ENCODE measurements around the gene TNFRSF14.

Gene TNFRSF14

DNA sequence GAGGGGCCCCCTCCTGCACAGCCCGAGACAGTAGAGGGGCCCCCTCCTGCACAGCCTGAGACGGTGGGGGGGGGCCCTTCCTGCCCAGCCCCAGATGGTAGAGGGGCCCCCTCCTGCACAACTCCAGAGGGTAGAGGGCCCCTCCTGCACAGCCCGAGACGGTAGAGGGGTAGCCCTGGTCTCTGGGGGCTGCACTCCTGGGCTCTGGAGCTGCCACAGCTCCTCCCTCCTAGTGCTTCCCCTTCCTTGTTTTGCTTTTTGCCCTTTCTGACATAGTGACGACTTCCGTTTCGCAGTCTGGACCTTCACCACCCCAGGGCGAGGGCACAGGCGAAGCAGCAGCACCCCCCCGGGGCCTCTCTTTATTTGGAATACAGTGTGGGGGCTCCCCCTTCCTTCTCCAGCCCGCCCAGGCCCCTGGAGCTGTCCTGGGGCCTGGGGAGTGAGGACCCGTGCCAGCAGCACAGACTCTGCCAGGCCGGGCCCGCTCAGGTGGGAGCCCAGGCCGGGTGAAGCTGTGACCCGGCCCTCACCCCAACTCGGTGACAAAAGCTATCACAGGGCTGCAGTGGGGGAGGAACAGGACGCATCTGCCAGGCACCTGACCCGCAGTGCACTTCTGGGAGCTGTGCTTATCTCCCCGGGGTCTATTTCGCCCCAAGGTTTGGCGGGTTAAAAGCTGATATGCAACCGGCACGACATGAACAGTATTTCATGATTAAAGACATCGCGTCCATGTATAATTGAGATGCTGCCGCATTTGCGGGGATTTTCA is 29.3 kb downstream of the TNFRSF14 start:
- peaks cover 14% of the 10 kb centered on the region for H3K4me1 ChIP-seq (ENCODE audit: control insufficient read depth, insufficient read depth, low read length, poor library complexity, severe bottlenecking)
- peak overlapping the region; percentile 85 for H3K4me3 ChIP-seq (ENCODE audit: extremely low read depth, insufficient read depth, low read length, poor library complexity, severe bottlenecking)
- H3K36me3 ChIP-seq (ENCODE audit: control insufficient read depth, insufficient read depth, low read length): peaks cover 2% of the 10 kb centered on the region
- peak overlapping the region; percentile 88 for H3K27ac ChIP-seq (ENCODE audit: low read depth, low read length, severe bottlenecking)
- no peaks in the 10 kb centered on the region for H3K9me3 ChIP-seq (ENCODE audit: control insufficient read depth, low read length)
- WGBS, 2 experiments (ENCODE audit: insufficient coverage in 2 of 2): 6 to 7% methylated on average over 21 to 24 of the region's 28 CpGs

DNA sequence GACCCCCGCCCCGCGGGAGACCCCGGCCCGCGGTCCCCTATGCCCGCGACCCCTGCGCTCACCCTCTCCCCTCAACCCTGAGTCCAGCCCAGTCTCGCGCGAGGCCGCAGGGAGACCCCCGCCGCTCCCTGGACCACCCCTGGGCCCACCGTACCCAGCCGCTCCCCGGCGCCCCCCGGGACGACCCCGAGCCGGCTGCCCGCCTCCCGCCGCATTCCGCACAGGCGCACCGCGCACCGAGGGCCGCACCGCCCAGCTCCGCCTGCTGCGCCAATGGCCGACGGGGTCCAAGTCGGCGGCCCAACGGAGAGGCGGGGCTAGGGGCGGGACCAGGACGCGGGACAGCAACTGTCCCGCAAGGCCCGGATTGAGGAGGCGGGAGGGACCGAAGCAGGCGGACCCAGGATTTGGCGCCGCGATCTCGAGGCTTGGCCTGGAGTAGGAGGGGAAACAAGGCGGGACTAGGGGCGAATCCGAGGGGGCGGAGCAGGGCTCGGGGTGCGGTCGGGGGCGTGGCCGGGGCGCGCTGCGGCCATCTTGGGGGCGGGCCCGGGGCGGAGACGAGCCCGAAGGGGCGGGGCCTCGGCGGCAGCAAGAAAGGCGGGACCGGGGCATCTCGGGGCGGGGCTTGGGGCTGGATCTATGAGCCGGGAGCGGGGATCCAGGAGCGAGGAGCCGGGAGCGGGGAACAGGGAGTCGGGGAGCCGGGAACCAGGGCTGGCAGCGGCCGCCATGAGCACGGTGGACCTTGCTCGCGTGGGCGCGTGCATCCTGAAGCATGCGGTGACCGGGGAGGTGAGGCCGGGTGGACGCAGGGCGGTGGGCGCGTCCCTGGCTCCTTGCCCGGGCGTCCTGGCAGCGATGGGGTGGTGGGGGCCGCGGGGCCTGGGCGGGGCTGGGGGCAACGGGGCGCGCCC is 30.2 kb downstream of the TNFRSF14 start, which contains the start of gene PRXL2B:
Gene PRXL2B, plus strand, starts transcription at position 624 of the 917 bp plus-strand sequence. Its CDS starts 109 bp downstream, at position 733.
- 0 to 1% methylated on average over 69 to 72 of the region's 107 CpGs for WGBS, 2 experiments (ENCODE audit: insufficient coverage in 2 of 2)
- H3K4me3 ChIP-seq (ENCODE audit: extremely low read depth, insufficient read depth, low read length, poor library complexity, severe bottlenecking): peak within 1 kb of the TSS; percentile 85
- H3K9me3 ChIP-seq (ENCODE audit: control insufficient read depth, low read length): no peaks in the 10 kb centered on the region
- H3K27ac ChIP-seq (ENCODE audit: low read depth, low read length, severe bottlenecking): peak within 1 kb of the TSS; percentile 88
- peaks cover 14% of the 10 kb centered on the region for H3K4me1 ChIP-seq (ENCODE audit: control insufficient read depth, insufficient read depth, low read length, poor library complexity, severe bottlenecking)
- H3K36me3 ChIP-seq (ENCODE audit: control insufficient read depth, insufficient read depth, low read length): peaks cover 4% of the 10 kb centered on the region

DNA sequence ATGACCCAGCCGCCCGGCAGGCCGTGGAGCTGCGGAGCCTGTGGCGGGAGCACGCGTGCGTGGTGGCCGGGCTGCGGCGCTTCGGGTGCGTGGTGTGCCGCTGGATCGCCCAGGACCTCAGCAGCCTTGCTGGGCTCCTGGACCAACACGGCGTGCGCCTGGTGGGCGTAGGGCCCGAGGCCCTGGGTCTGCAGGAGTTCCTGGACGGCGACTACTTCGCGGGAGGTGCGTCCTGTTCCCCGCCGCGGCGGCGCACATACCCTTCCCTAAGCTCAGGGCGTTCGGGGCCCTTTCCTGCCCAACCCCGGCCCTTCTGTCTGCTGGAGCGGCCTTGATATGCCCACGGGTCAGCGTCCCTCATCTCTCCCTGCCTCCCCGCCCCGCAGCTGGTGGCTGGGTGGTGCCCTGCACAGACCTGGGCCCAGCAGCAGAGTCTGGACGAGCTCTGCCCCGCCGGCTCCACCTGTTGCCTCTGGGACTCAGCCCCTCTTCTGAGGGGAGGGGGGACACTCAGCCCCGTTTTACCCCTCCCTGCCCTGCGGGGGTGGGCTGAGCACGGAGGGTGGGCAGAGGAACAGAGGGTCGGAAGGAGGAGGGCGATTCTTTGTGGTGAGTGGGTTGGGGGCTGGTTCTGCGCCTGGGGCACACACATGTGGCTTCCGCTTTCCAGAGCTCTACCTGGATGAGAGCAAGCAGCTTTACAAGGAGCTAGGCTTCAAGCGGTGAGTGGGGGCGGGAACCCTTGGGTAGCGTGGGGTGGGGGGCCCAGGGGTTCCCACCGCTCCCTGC is 31.1 kb downstream of the TNFRSF14 start:
- WGBS, 2 experiments (ENCODE audit: insufficient coverage in 2 of 2): 15% methylated on average over 39 to 46 of the region's 52 CpGs
- H3K4me3 ChIP-seq (ENCODE audit: extremely low read depth, insufficient read depth, low read length, poor library complexity, severe bottlenecking): peak overlapping the region; percentile 85
- peaks cover 14% of the 10 kb centered on the region for H3K4me1 ChIP-seq (ENCODE audit: control insufficient read depth, insufficient read depth, low read length, poor library complexity, severe bottlenecking)
- no peak overlapping the region for H3K27ac ChIP-seq (ENCODE audit: low read depth, low read length, severe bottlenecking)
- H3K36me3 ChIP-seq (ENCODE audit: control insufficient read depth, insufficient read depth, low read length): peaks cover 4% of the 10 kb centered on the region
- H3K9me3 ChIP-seq (ENCODE audit: control insufficient read depth, low read length): peaks cover 3% of the 10 kb centered on the region

DNA sequence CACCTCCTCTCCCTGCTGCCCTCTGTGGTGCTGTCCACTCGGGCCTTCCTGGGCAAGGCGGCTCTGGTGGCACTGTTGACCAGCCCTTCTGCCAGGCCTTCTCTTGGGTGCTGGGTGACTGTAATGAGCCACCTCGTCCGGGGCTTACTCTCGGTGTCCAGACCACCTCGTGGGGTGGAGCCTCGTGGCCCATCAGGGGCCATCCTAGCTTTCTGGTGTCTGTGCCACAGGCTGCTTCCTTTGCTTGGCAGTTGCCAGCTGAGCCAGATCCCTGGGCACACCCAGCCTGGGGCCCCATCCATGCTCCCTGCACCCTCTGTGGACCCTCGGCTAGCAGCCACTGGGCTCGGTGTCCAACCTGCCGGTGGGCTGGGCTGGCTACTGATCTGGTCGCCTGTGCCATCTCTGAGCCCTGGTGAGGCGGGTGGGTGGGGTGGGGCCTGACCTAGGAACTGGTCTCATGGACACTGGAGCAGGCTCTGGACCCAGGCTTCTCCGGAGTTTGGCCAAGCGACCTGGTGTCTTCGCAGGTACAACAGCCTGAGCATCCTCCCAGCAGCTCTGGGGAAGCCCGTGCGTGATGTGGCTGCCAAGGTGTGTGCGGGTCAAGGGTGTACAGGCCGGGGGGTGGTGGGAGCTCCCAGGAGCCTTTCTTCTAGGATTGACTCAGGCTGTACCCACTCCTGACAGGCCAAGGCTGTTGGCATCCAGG is 31.8 kb downstream of the TNFRSF14 start:
- WGBS, 2 experiments (ENCODE audit: insufficient coverage in 2 of 2): 90 to 91% methylated on average over 16 to 19 of the region's 19 CpGs
- Histone ChIP-seq H3K4me1 (ENCODE audit: control insufficient read depth, insufficient read depth, low read length, poor library complexity, severe bottlenecking) (peaks cover 14% of the 10 kb centered on the region), H3K4me3 (ENCODE audit: extremely low read depth, insufficient read depth, low read length, poor library complexity, severe bottlenecking) (peak overlapping the region; percentile 85), H3K36me3 (ENCODE audit: control insufficient read depth, insufficient read depth, low read length) (peaks cover 4% of the 10 kb centered on the region), H3K9me3 (ENCODE audit: control insufficient read depth, low read length) (peaks cover 3% of the 10 kb centered on the region), H3K27ac (ENCODE audit: low read depth, low read length, severe bottlenecking) (no peak overlapping the region)

DNA sequence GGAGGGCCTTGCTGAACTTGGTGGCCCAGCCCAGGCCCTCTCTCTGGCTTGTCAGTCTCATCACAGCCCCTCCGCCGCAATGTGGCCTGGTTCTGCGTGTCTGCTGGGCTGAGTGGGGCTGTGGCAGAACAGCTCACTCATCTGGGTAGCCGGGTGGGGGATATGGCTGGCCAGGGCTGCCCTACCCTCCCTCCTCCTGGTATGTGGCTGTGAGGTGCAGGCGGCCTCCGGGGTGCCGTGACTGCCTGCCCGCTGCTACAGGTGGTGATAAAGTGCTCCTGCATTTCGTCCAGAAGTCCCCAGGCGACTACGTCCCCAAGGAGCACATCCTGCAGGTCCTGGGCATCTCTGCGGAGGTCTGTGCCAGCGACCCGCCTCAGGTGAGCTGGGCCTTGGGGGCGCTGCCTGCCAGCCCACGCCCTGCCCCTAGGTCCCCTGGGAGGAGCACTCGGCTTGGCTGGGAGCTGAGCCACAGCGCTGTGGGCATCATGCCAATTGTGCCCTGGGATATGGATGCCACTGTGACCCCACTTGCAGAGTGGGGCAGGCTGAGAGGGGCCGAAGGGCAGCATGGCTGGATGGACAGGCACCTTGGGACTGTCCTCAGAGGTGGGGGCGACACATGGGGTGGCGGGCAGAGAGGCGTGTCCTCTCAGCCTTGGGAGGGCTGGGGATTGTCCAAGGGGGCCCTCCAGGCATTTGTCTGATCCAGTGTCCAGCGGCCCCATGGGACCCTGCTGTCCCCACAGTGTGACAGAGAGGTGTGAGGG is 32.7 kb downstream of the TNFRSF14 start:
- Histone ChIP-seq H3K27ac (ENCODE audit: low read depth, low read length, severe bottlenecking) (no peak overlapping the region), H3K36me3 (ENCODE audit: control insufficient read depth, insufficient read depth, low read length) (peaks cover 4% of the 10 kb centered on the region), H3K4me1 (ENCODE audit: control insufficient read depth, insufficient read depth, low read length, poor library complexity, severe bottlenecking) (peaks cover 14% of the 10 kb centered on the region), H3K4me3 (ENCODE audit: extremely low read depth, insufficient read depth, low read length, poor library complexity, severe bottlenecking) (no peak overlapping the region), H3K9me3 (ENCODE audit: control insufficient read depth, low read length) (peaks cover 3% of the 10 kb centered on the region)
- 91 to 93% methylated on average over 18 to 20 of the region's 23 CpGs for WGBS, 2 experiments (ENCODE audit: insufficient coverage in 2 of 2)

DNA sequence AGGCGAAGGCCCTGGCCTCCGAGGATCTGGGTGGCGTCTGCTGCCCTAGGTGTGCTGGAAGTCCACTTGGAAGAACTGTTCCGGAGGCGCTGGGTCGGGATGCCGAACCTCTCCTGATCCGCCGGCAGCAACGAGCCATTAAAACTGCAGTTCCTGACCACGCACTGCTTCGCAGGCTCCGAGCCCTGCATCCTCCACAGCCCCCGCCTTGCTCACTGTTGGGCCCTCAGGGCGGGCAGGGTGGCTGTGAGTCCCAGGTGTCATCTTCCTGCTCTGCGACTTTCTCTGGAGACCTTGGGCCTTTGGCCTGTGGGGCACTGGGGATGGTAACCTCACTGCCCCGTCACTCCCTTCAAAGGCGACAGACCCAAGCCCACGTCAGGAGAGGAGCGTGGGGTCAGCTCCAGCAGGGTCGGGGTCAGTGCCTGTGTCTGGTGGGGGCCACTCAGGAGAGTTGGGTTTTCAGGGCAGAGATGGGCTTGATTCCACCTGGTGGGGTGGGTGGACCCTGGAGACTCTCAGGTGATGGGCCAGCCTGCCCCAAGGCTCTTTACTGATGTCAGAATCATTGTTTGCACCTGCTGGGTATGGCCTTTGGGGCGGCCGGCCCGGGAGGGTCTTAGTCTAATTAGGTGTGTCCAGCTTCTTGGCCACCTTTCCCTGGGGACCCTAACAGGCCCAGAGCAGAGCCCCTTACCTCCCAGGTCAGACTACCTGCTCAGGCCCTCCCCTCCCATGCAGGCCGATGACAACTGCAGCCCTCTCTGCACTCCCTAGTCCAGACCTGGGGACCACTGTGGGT is 33.5 kb downstream of the TNFRSF14 start:
- 93 to 94% methylated on average over 24 to 25 of the region's 25 CpGs for WGBS, 2 experiments (ENCODE audit: insufficient coverage in 2 of 2)
- Histone ChIP-seq H3K4me1 (ENCODE audit: control insufficient read depth, insufficient read depth, low read length, poor library complexity, severe bottlenecking) (peaks cover 14% of the 10 kb centered on the region), H3K4me3 (ENCODE audit: extremely low read depth, insufficient read depth, low read length, poor library complexity, severe bottlenecking) (no peak overlapping the region), H3K9me3 (ENCODE audit: control insufficient read depth, low read length) (peaks cover 3% of the 10 kb centered on the region), H3K36me3 (ENCODE audit: control insufficient read depth, insufficient read depth, low read length) (peaks cover 4% of the 10 kb centered on the region), H3K27ac (ENCODE audit: low read depth, low read length, severe bottlenecking) (no peak overlapping the region)

DNA sequence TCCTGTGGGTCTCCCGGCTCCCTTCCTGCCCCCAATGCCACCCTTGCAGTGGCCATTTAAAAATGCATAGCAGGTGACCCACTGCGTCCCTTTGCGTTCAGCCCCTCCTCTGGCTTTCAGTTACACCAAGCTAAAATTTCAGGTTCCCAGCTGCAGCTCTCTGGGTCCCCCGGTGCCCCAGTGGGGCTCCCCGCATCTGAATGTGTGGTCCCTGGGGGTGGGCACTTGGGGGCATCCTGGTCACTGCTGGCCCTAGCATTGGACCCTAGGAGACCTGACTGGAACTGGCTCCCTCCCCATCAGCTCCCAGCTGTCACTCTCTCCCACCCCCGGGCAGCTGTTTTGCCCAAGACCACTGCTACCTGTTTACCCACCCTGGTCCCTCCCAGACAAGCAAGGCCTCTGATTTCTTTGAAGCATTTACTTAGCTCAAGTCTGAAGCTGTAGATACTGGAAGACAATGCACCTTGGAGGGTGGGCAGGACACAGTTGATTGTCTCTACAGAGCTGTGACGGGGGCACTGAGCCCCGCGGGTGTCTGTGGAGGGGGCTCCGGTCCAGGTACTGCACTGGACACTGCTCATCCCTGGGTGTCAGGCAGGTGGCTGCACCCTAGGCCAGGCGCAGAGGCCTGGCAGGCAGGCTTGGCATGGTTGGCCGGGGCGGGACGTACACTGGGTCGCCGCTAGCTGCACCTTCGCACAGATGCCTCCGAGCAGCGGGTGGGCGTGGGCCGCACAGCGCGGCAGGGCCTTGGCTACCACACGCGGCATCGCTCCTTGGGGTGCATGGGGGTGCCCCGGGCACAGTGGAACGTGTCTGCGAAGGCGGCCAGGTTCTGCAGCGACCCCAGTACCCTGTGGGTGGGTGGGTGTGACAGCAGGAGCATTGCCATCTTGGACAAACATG is 34.3 kb downstream of the TNFRSF14 start:
- WGBS, 2 experiments (ENCODE audit: insufficient coverage in 2 of 2): 94 to 97% methylated on average over 27 to 31 of the region's 31 CpGs
- Histone ChIP-seq H3K27ac (ENCODE audit: low read depth, low read length, severe bottlenecking) (no peak overlapping the region), H3K36me3 (ENCODE audit: control insufficient read depth, insufficient read depth, low read length) (peaks cover 4% of the 10 kb centered on the region), H3K4me3 (ENCODE audit: extremely low read depth, insufficient read depth, low read length, poor library complexity, severe bottlenecking) (no peak overlapping the region), H3K9me3 (ENCODE audit: control insufficient read depth, low read length) (peaks cover 3% of the 10 kb centered on the region), H3K4me1 (ENCODE audit: control insufficient read depth, insufficient read depth, low read length, poor library complexity, severe bottlenecking) (peaks cover 5% of the 10 kb centered on the region)

DNA sequence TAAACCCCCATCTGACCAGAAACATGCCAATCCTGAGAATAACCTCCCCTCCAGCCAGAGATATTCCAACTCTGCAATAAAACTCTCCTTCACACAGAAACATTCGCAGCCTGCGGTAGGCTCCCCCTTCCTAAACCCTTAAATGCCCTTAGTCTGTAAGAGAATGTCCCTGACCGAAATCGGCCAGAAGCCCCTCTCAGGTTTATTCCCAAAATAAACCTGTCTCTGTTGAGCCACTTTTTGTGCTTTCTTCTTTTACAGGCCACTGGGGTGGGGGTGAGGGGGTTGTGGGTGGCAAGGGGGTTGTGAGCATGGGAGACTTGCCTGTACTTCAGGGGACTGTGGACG is 35.0 kb downstream of the TNFRSF14 start:
- Histone ChIP-seq H3K4me3 (ENCODE audit: extremely low read depth, insufficient read depth, low read length, poor library complexity, severe bottlenecking) (no peak overlapping the region), H3K9me3 (ENCODE audit: control insufficient read depth, low read length) (peaks cover 3% of the 10 kb centered on the region), H3K4me1 (ENCODE audit: control insufficient read depth, insufficient read depth, low read length, poor library complexity, severe bottlenecking) (peaks cover 4% of the 10 kb centered on the region), H3K27ac (ENCODE audit: low read depth, low read length, severe bottlenecking) (no peak overlapping the region), H3K36me3 (ENCODE audit: control insufficient read depth, insufficient read depth, low read length) (peaks cover 4% of the 10 kb centered on the region)
- WGBS, 2 experiments (ENCODE audit: insufficient coverage in 2 of 2): 94 to 97% methylated on average over 3 to 5 of the region's 5 CpGs
